Measurements from ENCODE around the gene INHBE.

- no peak for TF ChIP-seq EP300 (conservative IDR thresholded peaks at IDR 0.05; ENCODE audit: poor library complexity, severe bottlenecking)
- no peak for TF ChIP-seq CTCF (IDR thresholded peaks at IDR 0.05; ENCODE audit: poor library complexity, severe bottlenecking)
- TF ChIP-seq RAD21 (conservative IDR thresholded peaks at IDR 0.05), result no peak
- no peak for TF ChIP-seq MXI1 (conservative IDR thresholded peaks at IDR 0.05; ENCODE audit: poor library complexity, severe bottlenecking)
- no peak for TF ChIP-seq POLR2AphosphoS5 (IDR thresholded peaks at IDR 0.05)
- no peak for TF ChIP-seq SMC3 (conservative IDR thresholded peaks at IDR 0.05; ENCODE audit: poor library complexity)
These were observed 5.7 kb upstream of the INHBE start for GRCh38 chr12:57449375-57449774.

Data from neural cell (in vitro differentiated cells).